Activated naive CD8-positive, alpha-beta T cell treated with anti-CD3 and anti-CD28 coated beads, Interleukin-2, amount 50 U/mL, for 24 hours (primary cell): ENCODE data around the gene AKAP12.

Source experiments
- ATAC-seq: fragments of 150-1000 bp; cut with Tn5 transposase; one replicate; pipeline ENCODE4 v1.10.0; 2021
- DNase-seq: peaks from one replicate; pipeline ENCODE4 v3.0.0; 2021
- H3K27ac Mint-ChIP-seq: one replicate; pipeline ENCODE4 v1.8.0; 2021; ENCODE audit warnings: mild to moderate bottlenecking, mixed read lengths
- H3K27me3 Mint-ChIP-seq: one replicate; pipeline ENCODE4 v1.8.0; 2021; ENCODE audit warnings: mixed read lengths
- H3K36me3 Mint-ChIP-seq: one replicate; pipeline ENCODE4 v1.8.0; 2021; ENCODE audit warnings: low read depth, mixed read lengths
- H3K4me1 Mint-ChIP-seq: one replicate; pipeline ENCODE4 v1.8.0; 2021; ENCODE audit warnings: mixed read lengths
- H3K4me3 Mint-ChIP-seq: one replicate; pipeline ENCODE4 v1.8.0; 2021; ENCODE audit warnings: mild to moderate bottlenecking, moderate library complexity, mixed read lengths
- H3K9me3 Mint-ChIP-seq: one replicate; pipeline ENCODE4 v1.8.0; 2021; ENCODE audit warnings: mixed read lengths

The AKAP12 gene

DNA sequence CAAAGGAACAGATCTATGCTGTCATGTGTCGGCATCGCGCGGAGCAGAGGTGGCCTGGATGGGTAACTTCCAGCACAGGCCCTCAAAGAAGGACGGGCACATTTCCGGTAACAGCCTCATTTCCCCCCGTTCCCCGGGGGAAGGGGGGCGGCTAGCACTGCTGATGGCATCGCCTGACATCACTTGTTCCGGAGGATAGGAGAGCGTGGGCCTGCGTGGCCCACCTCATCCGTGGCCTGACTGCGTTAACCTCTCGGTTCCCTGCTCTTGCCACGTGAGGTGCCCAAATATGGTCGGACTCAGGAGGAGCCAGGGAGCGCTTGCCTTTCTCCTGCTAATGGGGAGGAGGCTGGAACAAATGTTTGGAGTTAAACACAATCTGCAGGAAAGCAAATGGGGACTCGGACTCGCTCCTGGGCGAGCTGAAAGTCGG lies at the start of gene AKAP12:
AKAP12 (plus strand) TSS at position 365 of the 433 bp plus-strand sequence. CDS start 596 bp downstream, outside the sequence.
- ATAC-seq, result peak; percentile 59
- DNase-seq, result peak; percentile 10
- peak within 1 kb of the TSS; percentile 75 for H3K4me3 Mint-ChIP-seq
- H3K27ac Mint-ChIP-seq, result no peak within 1 kb of the TSS
- no peaks in the 10 kb centered on the region for H3K36me3 Mint-ChIP-seq
- no peaks in the 10 kb centered on the region for H3K9me3 Mint-ChIP-seq
- H3K27me3 Mint-ChIP-seq, result peaks cover 67% of the 10 kb centered on the region
- peaks cover 14% of the 10 kb centered on the region for H3K4me1 Mint-ChIP-seq

DNA sequence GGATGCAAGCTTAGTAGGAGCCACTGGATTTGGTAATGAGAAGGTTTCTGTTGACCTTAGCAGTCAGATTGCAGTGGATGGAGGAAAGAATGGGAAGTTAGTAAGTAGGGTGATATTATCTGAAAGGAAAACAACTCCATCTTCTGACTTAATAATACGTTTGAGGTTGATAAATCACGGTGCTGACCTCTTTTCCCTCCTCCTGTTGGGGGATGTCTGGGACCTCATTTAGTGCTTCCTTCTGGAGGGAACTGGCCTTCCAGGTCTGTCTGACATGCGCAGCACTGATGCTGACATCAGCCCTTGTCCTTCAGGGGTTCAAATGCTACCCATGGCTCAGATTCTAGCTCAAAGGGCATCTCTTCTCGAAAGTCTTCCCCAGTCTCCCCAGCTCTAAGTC lies 48.2 kb upstream of the AKAP12 start:
- Mint-ChIP-seq H3K27me3 (peaks cover 5% of the 10 kb centered on the region), H3K9me3 (no peaks in the 10 kb centered on the region), H3K4me3 (no peak overlapping the region), H3K36me3 (no peaks in the 10 kb centered on the region), H3K27ac (no peak overlapping the region), H3K4me1 (no peaks in the 10 kb centered on the region)
- DNase-seq (no peak), ATAC-seq (no peak)

DNA sequence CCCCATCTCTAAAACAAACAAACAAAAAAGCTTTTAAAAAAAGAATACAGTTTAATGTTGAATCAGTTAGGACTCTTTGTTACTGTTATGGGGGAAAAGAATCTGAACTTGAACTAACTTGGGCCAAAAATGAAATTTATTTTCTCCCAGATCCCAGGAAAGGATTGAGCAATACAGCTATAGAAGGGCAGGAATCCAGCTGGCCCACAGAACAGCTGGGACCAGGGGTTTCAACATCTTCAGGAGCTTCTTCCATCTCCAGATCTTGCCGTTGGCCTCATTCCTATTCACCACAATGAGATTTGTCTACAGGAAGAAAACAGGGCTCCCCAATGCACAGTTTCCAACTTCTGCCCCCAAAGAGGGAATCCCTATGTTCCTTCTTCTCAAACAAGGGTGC lies 43.2 kb upstream of the AKAP12 start:
- ATAC-seq, result no peak
- Mint-ChIP-seq H3K9me3 (no peaks in the 10 kb centered on the region), H3K27ac (no peak overlapping the region), H3K27me3 (no peaks in the 10 kb centered on the region), H3K36me3 (no peaks in the 10 kb centered on the region), H3K4me3 (no peak overlapping the region), H3K4me1 (no peaks in the 10 kb centered on the region)
- no peak for DNase-seq

- no peak for DNase-seq
- H3K4me3 Mint-ChIP-seq, result no peak overlapping the region
- no peak for ATAC-seq
- no peak overlapping the region for H3K27ac Mint-ChIP-seq
- H3K36me3 Mint-ChIP-seq, result no peaks in the 10 kb centered on the region
- no peaks in the 10 kb centered on the region for H3K27me3 Mint-ChIP-seq
- H3K4me1 Mint-ChIP-seq, result no peaks in the 10 kb centered on the region
- H3K9me3 Mint-ChIP-seq, result no peaks in the 10 kb centered on the region
These were observed 42.2 kb upstream of the AKAP12 start for GRCh38 chr6:151197556-151197955.

- Mint-ChIP-seq H3K27ac (no peak overlapping the region), H3K36me3 (no peaks in the 10 kb centered on the region), H3K9me3 (no peaks in the 10 kb centered on the region), H3K4me1 (no peaks in the 10 kb centered on the region), H3K27me3 (no peaks in the 10 kb centered on the region), H3K4me3 (no peak overlapping the region)
- no peak for ATAC-seq
- DNase-seq, result no peak
These were observed 39.8 kb upstream of the AKAP12 start for GRCh38 chr6:151199991-151200390.

DNA sequence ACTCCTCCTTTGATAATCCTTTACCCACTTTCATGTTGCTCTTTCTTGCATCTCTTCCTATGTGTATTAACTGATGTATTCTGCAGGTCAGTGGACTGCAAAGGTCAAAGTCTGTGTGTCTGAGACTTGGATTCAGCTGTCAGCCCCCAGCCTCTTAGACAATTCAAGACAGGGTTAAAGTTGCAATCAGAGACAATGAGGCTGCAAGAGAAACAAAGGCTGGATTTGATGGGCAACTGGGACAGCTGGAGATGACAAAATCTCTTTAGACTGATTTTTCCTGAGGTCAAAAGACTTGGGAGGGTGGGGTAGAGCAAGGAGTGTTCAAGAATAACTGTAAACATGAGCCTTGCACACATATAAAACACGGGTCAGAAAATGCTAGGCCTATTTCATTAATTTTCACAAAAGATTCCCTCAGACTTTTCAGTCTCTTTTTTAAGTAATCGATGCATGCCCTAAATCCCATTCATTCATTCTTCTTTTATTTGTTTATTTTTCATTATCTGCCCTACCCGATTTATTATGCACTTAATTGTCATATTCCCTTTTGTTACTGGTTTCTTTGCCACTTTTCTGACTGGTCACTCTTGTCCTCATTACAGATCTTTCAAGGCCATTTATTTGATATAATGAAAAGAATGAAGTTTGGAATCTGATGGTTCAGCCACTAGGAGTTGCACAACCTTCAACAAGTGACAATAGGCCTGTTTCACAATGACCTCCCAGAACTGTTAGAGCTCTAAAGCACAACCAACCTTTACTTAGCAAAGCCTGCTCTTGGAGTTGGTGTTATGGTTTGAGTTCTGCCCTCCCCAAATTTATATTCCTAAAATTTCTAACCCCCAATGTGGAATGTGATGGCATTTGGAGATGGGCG lies 33.8 kb upstream of the AKAP12 start:
- H3K27ac Mint-ChIP-seq, result no peak overlapping the region
- H3K4me1 Mint-ChIP-seq, result no peaks in the 10 kb centered on the region
- H3K4me3 Mint-ChIP-seq, result no peak overlapping the region
- no peak for ATAC-seq
- H3K9me3 Mint-ChIP-seq, result no peaks in the 10 kb centered on the region
- H3K36me3 Mint-ChIP-seq, result no peaks in the 10 kb centered on the region
- peaks cover 20% of the 10 kb centered on the region for H3K27me3 Mint-ChIP-seq
- no peak for DNase-seq

DNA sequence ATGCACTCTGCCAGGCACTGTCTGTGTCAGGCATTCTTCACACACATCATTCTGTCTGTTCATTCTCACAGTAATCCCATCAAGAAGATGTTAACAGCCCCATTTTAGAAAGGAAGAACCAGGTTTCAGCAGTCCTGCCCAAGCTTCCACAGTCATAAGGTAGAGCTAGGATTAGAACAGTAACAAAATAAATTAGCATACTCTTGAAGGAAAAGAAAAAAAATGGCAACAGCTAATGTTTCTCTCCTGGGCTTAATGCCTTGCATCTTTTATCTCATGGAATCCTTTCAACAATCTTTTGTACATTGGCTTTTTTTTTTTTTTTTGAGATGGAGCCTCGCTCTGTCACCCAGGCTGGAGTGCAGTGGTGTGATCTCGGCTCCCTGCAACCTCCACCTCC lies 32.1 kb upstream of the AKAP12 start:
- H3K36me3 Mint-ChIP-seq, result no peaks in the 10 kb centered on the region
- ATAC-seq (no peak), DNase-seq (no peak)
- H3K9me3 Mint-ChIP-seq, result peaks cover 4% of the 10 kb centered on the region
- no peak overlapping the region for H3K4me3 Mint-ChIP-seq
- H3K27me3 Mint-ChIP-seq, result peaks cover 25% of the 10 kb centered on the region
- H3K4me1 Mint-ChIP-seq, result no peaks in the 10 kb centered on the region
- no peak overlapping the region for H3K27ac Mint-ChIP-seq

GRCh38 chr6:151209071-151209831 lies 30.5 kb upstream of the AKAP12 start:
- DNase-seq, result no peak
- no peak for ATAC-seq
- no peak overlapping the region for H3K27ac Mint-ChIP-seq
- peaks cover 25% of the 10 kb centered on the region for H3K27me3 Mint-ChIP-seq
- peaks cover 4% of the 10 kb centered on the region for H3K9me3 Mint-ChIP-seq
- no peak overlapping the region for H3K4me3 Mint-ChIP-seq
- no peaks in the 10 kb centered on the region for H3K36me3 Mint-ChIP-seq
- no peaks in the 10 kb centered on the region for H3K4me1 Mint-ChIP-seq

GRCh38 chr6:151211075-151211474 lies 28.7 kb upstream of the AKAP12 start:
- Mint-ChIP-seq H3K27me3 (peaks cover 25% of the 10 kb centered on the region), H3K4me3 (no peak overlapping the region), H3K4me1 (no peaks in the 10 kb centered on the region), H3K9me3 (peaks cover 4% of the 10 kb centered on the region), H3K27ac (no peak overlapping the region), H3K36me3 (no peaks in the 10 kb centered on the region)
- ATAC-seq, result no peak
- DNase-seq, result no peak

GRCh38 chr6:151213352-151213751 lies 26.4 kb upstream of the AKAP12 start:
- H3K27me3 Mint-ChIP-seq, result peaks cover 25% of the 10 kb centered on the region
- ATAC-seq (no peak), DNase-seq (no peak)
- H3K9me3 Mint-ChIP-seq, result peaks cover 4% of the 10 kb centered on the region
- H3K27ac Mint-ChIP-seq, result no peak overlapping the region
- no peaks in the 10 kb centered on the region for H3K4me1 Mint-ChIP-seq
- no peak overlapping the region for H3K4me3 Mint-ChIP-seq
- H3K36me3 Mint-ChIP-seq, result no peaks in the 10 kb centered on the region

DNA sequence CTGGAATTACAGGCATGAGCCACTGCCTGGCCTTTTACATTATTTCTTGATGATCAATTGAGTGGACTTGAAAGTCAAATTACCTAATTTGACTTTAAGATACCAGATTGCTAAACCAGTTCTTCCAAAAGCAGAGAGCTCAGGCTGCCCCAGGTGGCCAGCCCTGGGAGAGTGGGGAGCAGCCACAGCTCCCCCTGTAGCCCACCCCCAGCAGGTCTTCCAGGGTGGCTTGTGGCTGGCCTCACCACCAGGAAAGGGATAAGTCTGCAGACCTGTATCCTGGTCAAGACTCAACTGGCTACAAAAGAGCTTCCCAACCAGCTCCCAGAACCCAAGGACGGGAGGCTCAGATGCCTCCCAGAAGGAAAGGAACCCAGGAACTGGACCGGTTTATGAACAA lies 23.8 kb upstream of the AKAP12 start:
- Mint-ChIP-seq H3K4me3 (no peak overlapping the region), H3K9me3 (peaks cover 4% of the 10 kb centered on the region), H3K36me3 (no peaks in the 10 kb centered on the region), H3K4me1 (no peaks in the 10 kb centered on the region), H3K27me3 (peaks cover 7% of the 10 kb centered on the region), H3K27ac (no peak overlapping the region)
- ATAC-seq, result no peak
- DNase-seq, result no peak

DNA sequence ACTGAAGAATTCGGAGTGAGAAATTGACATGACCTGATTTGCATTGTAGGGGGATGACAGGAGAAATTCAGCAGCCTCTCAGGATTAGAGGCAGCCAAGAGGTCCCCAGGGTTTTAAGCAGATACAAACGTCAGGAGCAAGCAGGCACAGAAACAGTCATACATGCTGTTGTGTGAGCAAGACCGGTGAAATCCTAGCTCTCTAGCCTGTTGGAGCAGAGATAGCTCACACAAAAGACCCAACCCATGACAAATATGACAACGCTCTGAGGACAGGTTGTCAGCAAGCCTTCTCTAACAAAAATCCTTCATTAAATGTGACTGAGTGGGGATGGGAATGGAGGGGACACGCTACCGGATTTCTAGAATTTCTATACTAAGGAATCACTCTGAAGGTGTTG lies 23.0 kb upstream of the AKAP12 start:
- DNase-seq (no peak), ATAC-seq (no peak)
- H3K27ac Mint-ChIP-seq, result no peak overlapping the region
- H3K36me3 Mint-ChIP-seq, result no peaks in the 10 kb centered on the region
- H3K4me1 Mint-ChIP-seq, result no peaks in the 10 kb centered on the region
- H3K9me3 Mint-ChIP-seq, result no peaks in the 10 kb centered on the region
- H3K27me3 Mint-ChIP-seq, result peaks cover 2% of the 10 kb centered on the region
- no peak overlapping the region for H3K4me3 Mint-ChIP-seq

DNA sequence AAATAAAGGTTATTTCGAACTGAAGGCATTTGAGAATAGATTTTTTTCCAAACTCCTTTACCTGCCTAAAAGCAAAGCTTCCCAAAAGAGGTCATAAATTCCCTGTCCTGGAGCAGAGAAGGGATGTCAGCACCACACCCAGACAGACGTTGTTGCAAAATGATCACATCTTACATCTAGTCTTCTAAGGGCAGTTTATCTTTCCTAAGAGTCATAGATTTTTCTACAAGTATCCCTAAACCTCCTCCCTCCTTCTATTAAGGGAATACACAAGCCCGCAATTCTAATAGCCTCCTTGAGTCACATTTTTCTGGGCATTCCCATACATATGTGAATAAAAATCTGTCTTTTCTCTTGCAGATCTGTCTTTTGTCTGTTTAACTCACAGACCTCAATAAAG lies 20.6 kb upstream of the AKAP12 start:
- DNase-seq (no peak), ATAC-seq (no peak)
- Mint-ChIP-seq H3K4me1 (no peaks in the 10 kb centered on the region), H3K36me3 (no peaks in the 10 kb centered on the region), H3K9me3 (no peaks in the 10 kb centered on the region), H3K27ac (no peak overlapping the region), H3K4me3 (no peak overlapping the region), H3K27me3 (peaks cover 2% of the 10 kb centered on the region)

GRCh38 chr6:151224076-151224475 lies 15.7 kb upstream of the AKAP12 start:
- Mint-ChIP-seq H3K4me1 (peaks cover 6% of the 10 kb centered on the region), H3K4me3 (no peak overlapping the region), H3K27ac (no peak overlapping the region), H3K27me3 (peaks cover 1% of the 10 kb centered on the region), H3K36me3 (no peaks in the 10 kb centered on the region), H3K9me3 (no peaks in the 10 kb centered on the region)
- DNase-seq (no peak), ATAC-seq (no peak)

- H3K4me1 Mint-ChIP-seq, result peaks cover 13% of the 10 kb centered on the region
- peaks cover 1% of the 10 kb centered on the region for H3K27me3 Mint-ChIP-seq
- H3K4me3 Mint-ChIP-seq, result no peak overlapping the region
- H3K9me3 Mint-ChIP-seq, result no peaks in the 10 kb centered on the region
- DNase-seq, result no peak
- H3K36me3 Mint-ChIP-seq, result no peaks in the 10 kb centered on the region
- ATAC-seq, result no peak
- H3K27ac Mint-ChIP-seq, result no peak overlapping the region
These were observed 13.8 kb upstream of the AKAP12 start for GRCh38 chr6:151225919-151226318.
